GM12878 (cell line): ENCODE measurements around the gene KLF12. TPM values are rescaled to one million over a fixed set of nuclear protein-coding genes. Genes with fewer than 3 reads are reported as not detected.
A peak's percentile ranks its signal among the peaks of the same experiment; 100 is the strongest.

Experiments
- ATAC-seq: fragments of 200-7000 bp; cut with Tn5 transposase; 3 replicates; pipeline ENCODE4 v1.9.1; 2020; ENCODE audit warnings: mild to moderate bottlenecking, moderate library complexity
- BruUV-seq: library from RNA; stranded (reverse); fragments of 400-500 nt; replicated peaks from 2 replicates; lab custom pipeline; 2021; lab: Mats Ljungman, UMichigan
- CTCF ChIA-PET: fragments of 300-600 bp; sonication (Branson Sonifier 250); formaldehyde crosslinking; extraction: SDS; loops from one replicate; lab custom pipeline; 2021; ENCODE audit warnings: inconsistent platforms; lab: Yijun Ruan, JAX
- POLR2A ChIA-PET: fragments of 350-600 bp; formaldehyde crosslinking; extraction: SDS; loops from one replicate; lab custom pipeline; 2021; ENCODE audit warnings: inconsistent platforms; lab: Charles Lee
- RAD21 ChIA-PET: fragments of 300-600 bp; sonication (Branson Sonifier 250); formaldehyde crosslinking; loops from one replicate; lab custom pipeline; 2023; ENCODE audit warnings: antibody characterized with exemption; ENCODE audit not compliant: unreplicated experiment; lab: Charles Lee
- SMC1A ChIA-PET: fragments of 300-600 bp; sonication (Branson Sonifier 250); formaldehyde crosslinking; loops from one replicate; lab custom pipeline; 2023; ENCODE audit not compliant: unreplicated experiment, uncharacterized antibody; lab: Charles Lee
- DNase-seq: peaks from one replicate; pipeline ENCODE4 v3.0.0-alpha.2; 2011; ENCODE audit warnings: low read depth, low spot score
- FAIRE-seq: peaks from 3 replicates; lab custom pipeline; 2011; peaks lifted over from hg19 to GRCh38; lab: Jason Lieb, UNC
- H2AFZ ChIP-seq: 2 replicates; pipeline ENCODE4 v1.6.0; 2011; ENCODE audit warnings: low read depth, low read length, control low read depth; ENCODE audit not compliant: control insufficient read depth
- H3K27ac ChIP-seq: 2 replicates; pipeline ENCODE4 v1.5.1; 2011; ENCODE audit warnings: control low read depth; ENCODE audit not compliant: control insufficient read depth, insufficient read depth
- H3K27me3 ChIP-seq, 2 experiments: replicated peaks in 1 of 2; 2 replicates each; pipeline versions ENCODE4 v1.6.0 to v1.6.1; 2011; ENCODE audit warnings: low read length in 1 of 2; ENCODE audit not compliant: control insufficient read depth in 2 of 2, insufficient read depth in 2 of 2
- H3K36me3 ChIP-seq, 2 experiments: 2 replicates each; pipeline ENCODE4 v1.5.1; 2011; ENCODE audit warnings: low read length in 1 of 2; ENCODE audit not compliant: control insufficient read depth in 2 of 2, insufficient read depth in 2 of 2
- H3K4me1 ChIP-seq: 2 replicates; pipeline ENCODE4 v1.6.1; 2011; ENCODE audit warnings: mild to moderate bottlenecking, low read length, moderate library complexity, mixed read lengths; ENCODE audit not compliant: control insufficient read depth, insufficient read depth
- H3K4me2 ChIP-seq: 2 replicates; pipeline ENCODE4 v1.6.0; 2011; ENCODE audit warnings: control low read depth; ENCODE audit not compliant: control insufficient read depth, insufficient read depth
- H3K4me3 ChIP-seq: fragments of 200-600 bp; sonication (generic); 2 replicates; pipeline ENCODE4 v1.5.1; 2016
- H3K79me2 ChIP-seq: 2 replicates; pipeline ENCODE4 v1.6.0; 2011; ENCODE audit warnings: low read length; ENCODE audit not compliant: control insufficient read depth, insufficient read depth
- H3K9ac ChIP-seq: 2 replicates; pipeline ENCODE4 v1.8.0; 2011; ENCODE audit warnings: low read length, control low read depth, mixed read lengths; ENCODE audit not compliant: control insufficient read depth, insufficient read depth
- H3K9me3 ChIP-seq: replicated peaks from 3 replicates; pipeline ENCODE4 v1.5.1; 2011; ENCODE audit warnings: mild to moderate bottlenecking, low read length; ENCODE audit not compliant: control insufficient read depth, insufficient read depth
- H4K20me1 ChIP-seq: 2 replicates; pipeline ENCODE4 v1.6.0; 2011; ENCODE audit not compliant: control insufficient read depth, insufficient read depth
- DPF2 ChIP-seq: fragments of 450-650 bp; IDR thresholded peaks from 2 replicates; pipeline ENCODE4 v1.6.1; 2017; ENCODE audit warnings: mild to moderate bottlenecking
- EGR1 ChIP-seq, 2 experiments: IDR thresholded peaks; 1 replicate in 1 of 2; 2 replicates in 1 of 2; pipeline ENCODE4 v1.6.1; 2011 to 2012; ENCODE audit warnings: low read depth in 2 of 2, low read length in 2 of 2, borderline replicate concordance in 1 of 2, mild to moderate bottlenecking in 1 of 2, moderate library complexity in 1 of 2
- FOS ChIP-seq: IDR thresholded peaks from 3 replicates; pipeline ENCODE4 v1.6.1; 2011; ENCODE audit warnings: borderline replicate concordance; ENCODE audit not compliant: insufficient read length; ENCODE audit errors: extremely low read depth
- HDAC6 ChIP-seq: fragments of 200-600 bp; sonication (generic); IDR thresholded peaks from one replicate; pipeline ENCODE4 v1.8.0; 2017; ENCODE audit warnings: antibody characterized with exemption; ENCODE audit not compliant: unreplicated experiment
- LARP7 ChIP-seq: fragments of 450-650 bp; IDR thresholded peaks from 2 replicates; pipeline ENCODE4 v1.6.1; 2017; ENCODE audit warnings: mild to moderate bottlenecking
- MTA3 ChIP-seq: IDR thresholded peaks from 2 replicates; pipeline ENCODE4 v1.6.1; 2012; ENCODE audit warnings: low read length, inconsistent platforms, borderline replicate concordance
- PAX8 ChIP-seq: fragments of 450-650 bp; IDR thresholded peaks from 2 replicates; pipeline ENCODE4 v1.6.1; 2017; ENCODE audit warnings: mild to moderate bottlenecking, moderate library complexity
- RAD51 ChIP-seq: fragments of 450-650 bp; IDR thresholded peaks from 2 replicates; pipeline ENCODE4 v1.6.1; 2016; ENCODE audit warnings: moderate library complexity, mild to moderate bottlenecking, inconsistent platforms
- SMAD1 ChIP-seq: fragments of 450-650 bp; IDR thresholded peaks from 2 replicates; pipeline ENCODE4 v1.6.1; 2018; ENCODE audit warnings: mild to moderate bottlenecking, low read depth; ENCODE audit not compliant: partially characterized antibody
- SRF ChIP-seq, 2 experiments: IDR thresholded peaks; 2 replicates each; pipeline ENCODE4 v1.6.1; 2011; ENCODE audit warnings: low read depth in 2 of 2, low read length in 2 of 2, mild to moderate bottlenecking in 1 of 2, moderate library complexity in 1 of 2
- SUPT20H ChIP-seq: IDR thresholded peaks from 2 replicates; pipeline ENCODE4 v1.6.1; 2011; ENCODE audit warnings: low read depth, mild to moderate bottlenecking, low read length, moderate library complexity, borderline replicate concordance; ENCODE audit not compliant: control insufficient read depth
- ZNF207 ChIP-seq: fragments of 450-650 bp; IDR thresholded peaks from 2 replicates; pipeline ENCODE4 v1.6.1; 2014; ENCODE audit warnings: antibody characterized with exemption, mild to moderate bottlenecking, borderline replicate concordance
- ZNF274 ChIP-seq: IDR thresholded peaks from one replicate; pipeline ENCODE4 v1.8.0; 2011; ENCODE audit not compliant: insufficient read length, insufficient read depth
- WGBS: methylation state at CpG from one replicate; pipeline ENCODE4 v1.1.6; 2016; ENCODE audit warnings: low lambda C conversion rate; ENCODE audit not compliant: insufficient replicate concordance, insufficient coverage; ENCODE audit errors: missing lambda C conversion rate; 5-methylcytosine and 5-hydroxymethylcytosine counted together
- in situ Hi-C: fragments of 300-500 bp; cut with MboI; formaldehyde crosslinking; loops from 9 replicates; pipeline ENCODE4 v1.14.3; 2018; ENCODE audit warnings: mixed read lengths
- intact Hi-C: fragments of 100-400 bp; cut with micrococcal nuclease; formaldehyde crosslinking; loops from one replicate; pipeline ENCODE4 v1.14.2; 2022; ENCODE audit not compliant: unreplicated experiment
- polyA plus RNA-seq, 11 experiments: library from polyadenylated mRNA; depleted of rRNA in 4 of 11; unstranded in 6 of 11; stranded (reverse) in 5 of 11; fragments of >200 nt; fragmentation: Nextera tagmentation in 4 of 11; fragmentation: Illumina TruSeq in 1 of 11; extraction: Ambion mirVana in 4 of 11; extraction: Trizol in 1 of 11; gene quantifications; 1 replicate in 1 of 11; 2 replicates in 10 of 11; pipeline versions ENCODE4 v1.2.1 to v1.2.3, GENCODE V29; 2011 to 2016; ENCODE audit warnings: inconsistent platforms in 2 of 11, missing spikeins in 2 of 11, low read depth in 1 of 11
- total RNA-seq, 4 experiments: library from RNA; depleted of rRNA in 3 of 4; stranded (reverse); fragments of >200 nt in 3 of 4; fragmentation: Illumina TruSeq in 1 of 4; extraction: Trizol in 1 of 4; gene quantifications; 2 replicates each; pipeline versions ENCODE4 v1.2.1 to v1.2.3, GENCODE V29; 2013 to 2021
- TF ChIP-seq, protein P1 (sequence below): IDR thresholded peaks from 2 replicates; pipeline ENCODE4 v1.6.1; 2011; ENCODE audit warnings: low read depth, low read length, improper control_type of control experiment, borderline replicate concordance
- TF ChIP-seq, protein P2 (sequence below): IDR thresholded peaks from 2 replicates; pipeline ENCODE4 v1.6.1; 2012; ENCODE audit warnings: low read depth, low read length, improper control_type of control experiment
- TF ChIP-seq, protein P3 (sequence below): fragments of 450-650 bp; formaldehyde crosslinking; IDR thresholded peaks from 2 replicates; pipeline ENCODE4 v1.4.0; 2022; ENCODE audit warnings: mild to moderate bottlenecking, moderate library complexity
- TF ChIP-seq, protein P4 (sequence below): fragments of 450-650 bp; IDR thresholded peaks from 2 replicates; pipeline ENCODE4 v1.6.1; 2017; ENCODE audit warnings: borderline replicate concordance

The KLF12 gene
- total and polyA plus RNA-seq, 10 of the 15 experiments (the other 5 are each of a cell fraction or from before 2014, with no cell fraction given): 0.11 to 11.4 (median 0.98) TPM

DNA sequence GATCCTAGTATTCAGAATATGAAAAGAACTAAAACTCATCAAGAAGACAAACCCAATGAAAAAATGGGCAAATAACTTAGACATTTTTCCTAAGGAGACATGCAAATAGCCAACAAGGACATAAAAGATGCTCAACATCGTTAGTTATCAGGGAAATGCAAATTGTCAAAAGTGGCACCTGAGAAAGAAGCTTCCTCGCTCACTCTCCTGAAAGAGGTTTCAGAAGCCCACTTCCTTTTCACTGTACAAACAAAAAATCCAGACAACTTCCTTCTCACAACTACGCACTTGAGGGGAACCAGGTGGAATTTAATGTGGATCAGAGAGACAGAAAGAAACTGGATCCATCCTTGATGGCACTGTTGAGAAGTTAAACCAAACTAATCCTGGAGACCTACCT, 41.5 kb downstream of the KLF12 start:
- Histone ChIP-seq H3K4me1 (no peaks in the 10 kb centered on the region), H3K36me3 (no peaks in the 10 kb centered on the region), H3K9me3 (no peaks in the 10 kb centered on the region), H3K27me3 (no peaks in the 10 kb centered on the region)
- BruUV-seq: no TSS peak
- in situ Hi-C loops: no loop called here
- CTCF ChIA-PET: no interaction called here
- no peak for TF ChIP-seq FOS
- TF ChIP-seq SRF (IDR thresholded peaks at IDR 0.05; ENCODE audit: low read depth in 2 of 2, low read length in 2 of 2): no peak
- no peak for TF ChIP-seq DPF2
- TF ChIP-seq PAX8: no peak
- TF ChIP-seq RAD51: no peak
- no peak for TF ChIP-seq SMAD1
- TF ChIP-seq, protein P1, sequence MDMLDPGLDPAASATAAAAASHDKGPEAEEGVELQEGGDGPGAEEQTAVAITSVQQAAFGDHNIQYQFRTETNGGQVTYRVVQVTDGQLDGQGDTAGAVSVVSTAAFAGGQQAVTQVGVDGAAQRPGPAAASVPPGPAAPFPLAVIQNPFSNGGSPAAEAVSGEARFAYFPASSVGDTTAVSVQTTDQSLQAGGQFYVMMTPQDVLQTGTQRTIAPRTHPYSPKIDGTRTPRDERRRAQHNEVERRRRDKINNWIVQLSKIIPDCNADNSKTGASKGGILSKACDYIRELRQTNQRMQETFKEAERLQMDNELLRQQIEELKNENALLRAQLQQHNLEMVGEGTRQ: no peak
- TF ChIP-seq, protein P2, sequence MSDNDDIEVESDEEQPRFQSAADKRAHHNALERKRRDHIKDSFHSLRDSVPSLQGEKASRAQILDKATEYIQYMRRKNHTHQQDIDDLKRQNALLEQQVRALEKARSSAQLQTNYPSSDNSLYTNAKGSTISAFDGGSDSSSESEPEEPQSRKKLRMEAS: no peak
- no peak for TF ChIP-seq EGR1 (IDR thresholded peaks at IDR 0.05; ENCODE audit: borderline replicate concordance in 1 of 2, low read depth in 2 of 2, low read length in 2 of 2)
- no peak for TF ChIP-seq ZNF274
- TF ChIP-seq, protein P3, sequence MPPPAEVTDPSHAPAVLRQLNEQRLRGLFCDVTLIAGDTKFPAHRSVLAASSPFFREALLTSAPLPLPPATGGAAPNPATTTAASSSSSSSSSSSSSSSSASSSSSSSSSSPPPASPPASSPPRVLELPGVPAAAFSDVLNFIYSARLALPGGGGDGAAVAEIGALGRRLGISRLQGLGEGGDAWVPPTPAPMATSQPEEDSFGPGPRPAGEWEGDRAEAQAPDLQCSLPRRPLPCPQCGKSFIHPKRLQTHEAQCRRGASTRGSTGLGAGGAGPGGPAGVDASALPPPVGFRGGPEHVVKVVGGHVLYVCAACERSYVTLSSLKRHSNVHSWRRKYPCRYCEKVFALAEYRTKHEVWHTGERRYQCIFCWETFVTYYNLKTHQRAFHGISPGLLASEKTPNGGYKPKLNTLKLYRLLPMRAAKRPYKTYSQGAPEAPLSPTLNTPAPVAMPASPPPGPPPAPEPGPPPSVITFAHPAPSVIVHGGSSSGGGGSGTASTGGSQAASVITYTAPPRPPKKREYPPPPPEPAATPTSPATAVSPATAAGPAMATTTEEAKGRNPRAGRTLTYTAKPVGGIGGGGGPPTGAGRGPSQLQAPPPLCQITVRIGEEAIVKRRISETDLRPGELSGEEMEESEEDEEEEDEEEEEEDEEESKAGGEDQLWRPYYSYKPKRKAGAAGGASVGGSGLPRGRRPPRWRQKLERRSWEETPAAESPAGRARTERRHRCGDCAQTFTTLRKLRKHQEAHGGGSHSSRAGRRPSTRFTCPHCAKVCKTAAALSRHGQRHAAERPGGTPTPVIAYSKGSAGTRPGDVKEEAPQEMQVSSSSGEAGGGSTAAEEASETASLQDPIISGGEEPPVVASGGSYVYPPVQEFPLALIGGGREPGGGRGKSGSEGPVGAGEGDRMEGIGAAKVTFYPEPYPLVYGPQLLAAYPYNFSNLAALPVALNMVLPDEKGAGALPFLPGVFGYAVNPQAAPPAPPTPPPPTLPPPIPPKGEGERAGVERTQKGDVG: no peak
- TF ChIP-seq ZNF207: no peak
- no peak for TF ChIP-seq SUPT20H
- TF ChIP-seq, protein P4, sequence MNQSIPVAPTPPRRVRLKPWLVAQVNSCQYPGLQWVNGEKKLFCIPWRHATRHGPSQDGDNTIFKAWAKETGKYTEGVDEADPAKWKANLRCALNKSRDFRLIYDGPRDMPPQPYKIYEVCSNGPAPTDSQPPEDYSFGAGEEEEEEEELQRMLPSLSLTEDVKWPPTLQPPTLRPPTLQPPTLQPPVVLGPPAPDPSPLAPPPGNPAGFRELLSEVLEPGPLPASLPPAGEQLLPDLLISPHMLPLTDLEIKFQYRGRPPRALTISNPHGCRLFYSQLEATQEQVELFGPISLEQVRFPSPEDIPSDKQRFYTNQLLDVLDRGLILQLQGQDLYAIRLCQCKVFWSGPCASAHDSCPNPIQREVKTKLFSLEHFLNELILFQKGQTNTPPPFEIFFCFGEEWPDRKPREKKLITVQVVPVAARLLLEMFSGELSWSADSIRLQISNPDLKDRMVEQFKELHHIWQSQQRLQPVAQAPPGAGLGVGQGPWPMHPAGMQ: no peak
- no peak for TF ChIP-seq LARP7
- no peak for TF ChIP-seq HDAC6
- no peak for TF ChIP-seq MTA3
- TF ChIP-seq, all 136 proteins: peak for 0
- H2AFZ ChIP-seq: no peak overlapping the region
- H3K27ac ChIP-seq: no peak overlapping the region
- H3K9ac ChIP-seq: no peak overlapping the region
- POLR2A ChIA-PET: no interaction called here
- H3K79me2 ChIP-seq: no peaks in the 10 kb centered on the region
- ATAC-seq (no peak), DNase-seq (no peak), FAIRE-seq (peak; percentile 72)
- WGBS: 22% methylated on average over 3 of the region's 3 CpGs
- SMC1A ChIA-PET: interaction anchor here (0.7 to 1.2 kb wide), 3 partner anchors 8 to 211 kb away, joined by 3 to 5 read pairs (median 3); no protein-coding TSS in a partner anchor
- no peak overlapping the region for H3K4me3 ChIP-seq
- RAD21 ChIA-PET: no interaction called here
- intact Hi-C loops: no loop called here
- H4K20me1 ChIP-seq: no peaks in the 10 kb centered on the region
- no peak overlapping the region for H3K4me2 ChIP-seq
